AG04450 (cell line): ENCODE results near the gene N4BP2L1. TPM values are rescaled to one million over a fixed set of nuclear protein-coding genes. Genes with fewer than 3 reads are reported as not detected.
A peak's percentile ranks its signal among the peaks of the same experiment; 100 is the strongest.

Source experiments
- CTCF ChIA-PET: fragments of 300-600, 350-600 bp; formaldehyde crosslinking; extraction: SDS; loops from one replicate; lab custom pipeline; 2022; ENCODE audit warnings: antibody characterized with exemption, inconsistent platforms; lab: Charles Lee
- POLR2A ChIA-PET: fragments of 350-600 bp; formaldehyde crosslinking; extraction: SDS; loops from one replicate; lab custom pipeline; 2021; ENCODE audit warnings: antibody characterized with exemption, inconsistent platforms; lab: Yijun Ruan, JAX
- DNase-seq: peaks from one replicate; pipeline ENCODE4 v3.0.0-alpha.2; 2011; ENCODE audit warnings: low read depth, low spot score
- H3K27ac ChIP-seq: one replicate; pipeline ENCODE4 v1.5.1; 2012; ENCODE audit warnings: low read depth, low read length, control low read depth
- H3K27me3 ChIP-seq: one replicate; pipeline ENCODE4 v1.6.0; 2012; ENCODE audit warnings: low read length; ENCODE audit not compliant: control insufficient read depth, insufficient read depth
- H3K4me3 ChIP-seq: 2 replicates; pipeline ENCODE4 v1.5.1; 2011; ENCODE audit warnings: mild to moderate bottlenecking, low read depth, low read length, control low read depth
- H3K9me3 ChIP-seq: 2 replicates; pipeline ENCODE4 v1.5.1; 2012; ENCODE audit warnings: low read length; ENCODE audit not compliant: control insufficient read depth, insufficient read depth
- CTCF ChIP-seq: IDR thresholded peaks from 2 replicates; pipeline ENCODE4 v1.5.1; 2011; ENCODE audit warnings: low read depth, low read length, control low read depth, inconsistent platforms
- polyA plus RNA-seq: library from polyadenylated mRNA; depleted of rRNA; stranded (reverse); fragments of >200 nt; gene quantifications from 2 replicates; pipeline ENCODE4 v1.2.3, GENCODE V29; 2011

N4BP2L1 gene
- polyA plus RNA-seq, 1 experiment, result 1.8 TPM

GRCh38 chr13:32428581-32429432, 877 bp upstream of the N4BP2L1 start:
- H3K9me3 ChIP-seq, result no peaks in the 10 kb centered on the region; the same call in 1 of the 2 replicates
- TF ChIP-seq CTCF, result no peak
- ChIA-PET CTCF (interaction anchor here (1.2 kb wide), 1 partner anchor 519 kb away, joined by 5 read pairs; no protein-coding TSS in a partner anchor), POLR2A (interaction anchor here (1.2 kb wide), 1 partner anchor 8 kb away, joined by 14 read pairs; no protein-coding TSS in a partner anchor)
- H3K4me3 ChIP-seq, result peak overlapping the region; percentile 62; the same call in 1 of the 2 replicates
- H3K27ac ChIP-seq, result no peak overlapping the region
- DNase-seq, result no peak
- H3K27me3 ChIP-seq, result no peaks in the 10 kb centered on the region

GRCh38 chr13:32426990-32427851, 709 bp downstream of the N4BP2L1 start:
- TF ChIP-seq CTCF, result no peak
- ChIA-PET CTCF (interaction anchor here (0.6 kb wide), 1 partner anchor 208 kb away, joined by 3 read pairs; no protein-coding TSS in a partner anchor), POLR2A (interaction anchor here (0.5 to 1.0 kb wide), 2 partner anchors 14 to 19 kb away, joined by 3 read pairs; no protein-coding TSS in a partner anchor)
- Histone ChIP-seq H3K27me3 (no peaks in the 10 kb centered on the region), H3K9me3 (no peaks in the 10 kb centered on the region; the same call in 1 of the 2 replicates), H3K4me3 (peak overlapping the region; percentile 62), H3K27ac (no peak overlapping the region)
- DNase-seq, result no peak

- DNase-seq, result no peak
- H3K27ac ChIP-seq, result no peak overlapping the region
Measured at GRCh38 chr13:32426191-32426989, 1.5 kb downstream of the N4BP2L1 start.

GRCh38 chr13:32425158-32425557, 2.8 kb downstream of the N4BP2L1 start:
- Histone ChIP-seq H3K9me3 (no peaks in the 10 kb centered on the region; the same call in 1 of the 2 replicates), H3K27ac (no peak overlapping the region), H3K4me3 (no peak overlapping the region), H3K27me3 (no peaks in the 10 kb centered on the region)
- CTCF ChIA-PET, result interaction anchor here (1.2 kb wide), 1 partner anchor 10 kb away, joined by 3 read pairs; no protein-coding TSS in a partner anchor
- POLR2A ChIA-PET, result interaction anchor here (0.6 kb wide), 1 partner anchor 78 kb away, joined by 11 read pairs; no protein-coding TSS in a partner anchor
- no peak for DNase-seq
- no peak for TF ChIP-seq CTCF

More at GRCh38 chr13:32426191-32426989, 1.5 kb downstream of the N4BP2L1 start:
- Histone ChIP-seq H3K9me3 (no peaks in the 10 kb centered on the region; the same call in 1 of the 2 replicates), H3K27me3 (no peaks in the 10 kb centered on the region), H3K4me3 (peak overlapping the region; percentile 62)
- POLR2A ChIA-PET, result no interaction called here
- no peak for TF ChIP-seq CTCF
- CTCF ChIA-PET, result no interaction called here
